ENCODE data around the gene KCNQ2.

Gene KCNQ2

GRCh38 chr20:63365601-63366389 lies 106.7 kb downstream of the KCNQ2 start:
- no peak for DNase-seq

GRCh38 chr20:63364801-63365585 lies 107.5 kb downstream of the KCNQ2 start:
- DNase-seq, result no peak

- no peak for DNase-seq
Observed at GRCh38 chr20:63363981-63364561, 108.4 kb downstream of the KCNQ2 start.

GRCh38 chr20:63363013-63363957 lies 109.2 kb downstream of the KCNQ2 start:
- no peak for DNase-seq

GRCh38 chr20:63362436-63363009 lies 109.9 kb downstream of the KCNQ2 start:
- no peak for DNase-seq

DNA sequence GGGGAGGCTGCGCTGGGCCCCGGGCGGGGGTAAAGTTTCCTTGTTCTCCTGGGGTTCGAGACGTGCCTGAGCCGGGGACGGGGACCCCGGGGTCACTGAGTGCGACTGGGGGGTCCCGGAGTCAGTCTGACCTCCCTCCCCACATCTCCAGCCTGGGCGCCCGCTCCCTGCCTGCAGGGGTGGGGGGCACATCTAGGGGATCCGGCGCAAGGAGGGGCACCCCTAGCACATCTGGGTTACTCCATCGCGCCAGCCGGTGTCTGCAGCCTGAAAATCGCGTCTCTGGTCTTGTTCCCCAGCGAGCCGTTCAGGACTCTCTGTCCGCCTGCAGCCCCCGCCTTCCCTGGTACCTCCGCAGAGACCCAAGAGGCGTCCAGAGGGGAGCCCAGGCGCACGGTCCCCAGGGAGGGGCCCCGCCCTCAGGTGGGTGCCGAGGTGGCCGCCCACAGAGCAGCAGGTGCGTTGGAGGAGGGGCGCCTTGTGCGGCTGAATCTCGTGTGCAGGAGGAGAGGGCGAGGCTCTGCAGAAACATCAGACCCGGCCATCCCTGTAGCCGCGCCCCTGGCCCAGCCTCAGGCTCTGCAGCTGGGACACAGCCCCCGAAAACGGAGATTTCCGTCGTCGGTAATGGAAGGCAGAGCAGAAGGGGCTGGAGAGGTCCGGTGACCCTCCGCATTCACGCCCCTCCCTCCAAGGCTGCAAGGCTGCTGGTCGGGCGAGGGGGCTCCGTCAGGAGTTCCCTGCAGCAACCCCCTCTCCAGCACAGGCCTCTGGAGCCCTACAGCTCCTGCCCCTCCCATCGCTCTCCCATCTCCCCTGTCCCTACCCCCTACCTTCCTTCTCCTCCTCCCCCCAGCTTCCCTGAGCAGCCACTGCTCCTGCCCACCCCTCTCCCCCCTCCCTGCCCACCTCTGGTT lies 110.7 kb downstream of the KCNQ2 start:
- DNase-seq, result no peak

DNA sequence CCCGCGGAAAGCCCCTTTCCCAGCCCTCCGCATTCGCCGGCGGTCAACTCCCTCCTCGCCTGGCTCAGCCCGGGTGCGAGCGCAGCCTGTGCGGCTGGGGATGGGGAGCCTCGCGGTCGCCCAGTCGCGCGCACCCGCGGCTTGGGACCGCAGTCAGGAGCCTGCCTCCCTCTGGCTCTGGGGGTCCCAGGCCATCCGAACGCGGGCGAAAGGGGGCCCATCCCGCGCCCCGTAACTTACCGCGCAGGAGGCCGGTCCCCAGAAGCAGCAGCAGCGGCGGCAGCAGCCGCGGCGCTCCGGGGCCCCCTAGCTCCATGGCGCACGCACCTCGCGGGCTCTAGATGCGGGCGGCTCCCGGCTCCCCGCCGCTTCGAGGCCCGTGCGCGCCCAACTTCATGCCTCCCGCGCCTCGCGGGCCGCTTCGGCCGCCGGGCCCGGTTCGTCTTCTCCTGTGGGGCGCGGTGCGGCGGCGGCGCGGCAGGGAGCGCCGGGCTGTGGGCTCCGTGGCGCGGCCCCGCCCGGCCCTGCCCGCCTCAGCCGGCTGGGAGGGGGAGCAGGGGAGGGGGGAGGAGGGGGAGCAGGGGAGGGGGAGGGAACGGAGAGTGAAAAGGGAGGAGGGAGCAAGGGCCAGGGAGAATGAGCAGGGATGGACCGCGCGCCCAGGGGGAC lies 111.5 kb downstream of the KCNQ2 start, which contains the start of gene CHRNA4:
Gene CHRNA4, minus strand, starts transcription at position 500 of the 669 bp plus-strand sequence. Its CDS starts 184 bp downstream, at position 316.
- DNase-seq, result no peak

GRCh38 chr20:63359937-63360849 lies 112.3 kb downstream of the KCNQ2 start:
- no peak for DNase-seq

DNA sequence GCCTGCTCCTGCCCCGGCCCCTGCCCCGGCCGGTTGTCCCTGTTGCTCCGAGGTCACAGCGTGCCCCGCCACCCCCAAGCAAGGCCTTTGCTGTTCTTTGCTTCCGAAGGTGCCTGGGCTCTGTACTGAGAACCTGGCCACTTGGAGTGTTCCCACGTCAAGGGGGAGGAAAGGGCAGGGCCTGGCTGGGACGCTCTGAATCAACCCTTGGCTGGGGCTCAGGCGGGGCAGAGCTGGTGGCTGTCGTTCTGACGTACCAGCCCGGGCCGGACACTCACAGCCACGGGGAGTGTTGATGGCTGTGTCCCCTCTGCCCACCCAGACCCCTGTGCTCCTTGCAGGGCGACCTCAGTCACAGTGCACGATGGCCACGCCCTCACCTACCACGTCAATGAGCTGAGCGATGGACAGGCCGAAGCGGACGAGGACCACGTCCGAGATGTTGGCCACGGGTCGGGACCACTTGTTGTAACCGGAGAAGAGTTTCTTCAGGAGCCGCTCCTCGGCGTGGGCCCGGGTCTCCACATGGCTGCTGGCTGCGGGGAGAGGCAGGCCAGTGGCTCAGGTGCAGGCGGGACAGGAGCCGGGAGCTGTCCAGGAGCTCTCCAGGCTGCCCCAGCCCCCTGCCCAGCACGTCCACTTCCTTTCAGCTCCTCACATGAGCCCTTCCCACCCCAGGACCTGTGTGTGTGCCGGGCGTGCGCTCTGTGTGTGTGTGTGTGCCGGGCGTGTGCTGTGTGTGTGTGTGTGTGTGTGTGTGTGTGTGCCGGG lies 113.1 kb downstream of the KCNQ2 start:
- no peak for DNase-seq

- DNase-seq, result no peak
Observed at GRCh38 chr20:63357921-63358905, 114.2 kb downstream of the KCNQ2 start.

- DNase-seq, result no peak
Observed at GRCh38 chr20:63356931-63357879, 115.2 kb downstream of the KCNQ2 start.

- DNase-seq, result no peak
Observed at GRCh38 chr20:63356511-63356910, 115.9 kb downstream of the KCNQ2 start.

GRCh38 chr20:63355781-63356295 lies 116.6 kb downstream of the KCNQ2 start:
- no peak for DNase-seq

DNA sequence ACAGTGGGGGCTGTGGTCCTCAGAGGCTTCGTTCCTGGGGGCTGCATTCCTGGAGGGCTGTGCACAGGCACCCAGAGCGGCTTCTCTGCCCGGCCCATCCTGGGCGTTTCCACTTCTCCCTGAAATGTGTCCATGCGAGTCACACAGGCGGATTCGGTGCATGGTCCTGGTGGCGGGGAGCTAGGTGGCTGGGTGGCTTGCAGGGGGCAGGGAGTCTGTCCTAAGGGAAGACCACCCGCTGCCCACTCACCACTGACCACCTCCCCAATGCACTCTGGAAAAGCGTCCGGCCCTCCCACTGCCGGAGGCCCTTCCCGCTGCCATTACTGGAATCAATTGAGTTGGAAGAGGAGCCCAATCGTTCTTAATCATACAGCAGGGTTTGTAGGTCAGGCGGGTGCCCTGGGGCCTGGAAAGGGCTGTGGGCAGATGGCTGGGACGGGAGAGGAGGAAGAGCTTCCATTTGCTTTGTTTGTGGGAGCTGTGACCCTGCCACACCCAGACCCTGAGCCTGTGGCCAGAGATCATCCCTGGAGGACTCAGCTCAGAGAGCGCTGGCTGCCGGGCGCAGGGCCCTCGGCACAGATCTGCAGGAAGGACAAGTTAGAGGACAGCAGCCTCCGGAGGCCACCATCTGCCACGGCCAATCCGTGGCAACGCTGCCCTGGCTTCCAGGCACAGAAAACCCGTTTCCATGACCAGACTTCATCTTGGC lies 117.7 kb downstream of the KCNQ2 start:
- no peak for DNase-seq

- no peak for DNase-seq
Observed at GRCh38 chr20:63352811-63353221, 119.6 kb downstream of the KCNQ2 start.

Data from stimulated activated naive CD4-positive, alpha-beta T cell (primary cell).